Rectal smooth muscle tissue (tissue), 1 donor: ENCODE data around the gene NGDN.

Source experiments
- H3K27ac ChIP-seq: one replicate; pipeline ENCODE4 v1.7.0; 2013; ENCODE audit warnings: low read depth, low read length, inconsistent platforms
- H3K27me3 ChIP-seq: one replicate; pipeline ENCODE4 v1.7.0; 2013; ENCODE audit warnings: low read length; ENCODE audit not compliant: control insufficient read depth, insufficient read depth
- H3K36me3 ChIP-seq: one replicate; pipeline ENCODE4 v1.7.0; 2013; ENCODE audit warnings: low read length; ENCODE audit not compliant: control insufficient read depth, insufficient read depth
- H3K4me1 ChIP-seq: one replicate; pipeline ENCODE4 v1.7.0; 2013; ENCODE audit warnings: low read length; ENCODE audit not compliant: control insufficient read depth, insufficient read depth
- H3K4me3 ChIP-seq: one replicate; pipeline ENCODE4 v1.7.0; 2013; ENCODE audit warnings: low read length
- H3K9ac ChIP-seq: one replicate; pipeline ENCODE4 v1.7.0; 2013; ENCODE audit warnings: low read length

Gene NGDN

GRCh38 chr14:23465261-23465660 lies 4.2 kb upstream of the NGDN start:
- H3K27ac ChIP-seq = no peak overlapping the region
- H3K9ac ChIP-seq = no peak overlapping the region
- no peaks in the 10 kb centered on the region for H3K27me3 ChIP-seq
- H3K36me3 ChIP-seq = no peaks in the 10 kb centered on the region
- H3K4me3 ChIP-seq = no peak overlapping the region
- peaks cover 3% of the 10 kb centered on the region for H3K4me1 ChIP-seq

DNA sequence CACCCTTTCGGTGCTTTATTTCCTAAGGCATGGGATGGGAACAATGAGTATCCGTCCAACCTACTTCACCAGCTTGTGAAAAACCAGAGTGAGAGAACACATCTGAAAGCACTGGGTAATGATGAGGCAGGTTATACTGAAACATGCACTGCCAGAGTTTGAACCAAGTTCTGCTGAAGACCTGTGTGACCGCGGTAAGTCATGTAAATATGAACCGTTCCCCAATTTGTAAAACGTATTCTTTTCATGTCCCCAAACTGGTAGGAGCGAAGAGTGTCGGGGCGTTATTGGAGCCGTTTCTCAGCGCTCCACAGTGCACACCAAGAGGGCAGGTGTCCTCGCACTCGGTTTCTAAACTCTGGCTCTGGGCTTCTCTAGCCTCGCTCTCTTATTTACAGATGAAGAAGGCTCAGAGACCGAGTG lies 788 bp upstream of the NGDN start:
- H3K9ac ChIP-seq = no peak overlapping the region
- no peaks in the 10 kb centered on the region for H3K27me3 ChIP-seq
- peak overlapping the region; percentile 76 for H3K4me3 ChIP-seq
- H3K27ac ChIP-seq = peak overlapping the region; percentile 92
- H3K36me3 ChIP-seq = peaks cover 6% of the 10 kb centered on the region
- H3K4me1 ChIP-seq = peaks cover 8% of the 10 kb centered on the region

DNA sequence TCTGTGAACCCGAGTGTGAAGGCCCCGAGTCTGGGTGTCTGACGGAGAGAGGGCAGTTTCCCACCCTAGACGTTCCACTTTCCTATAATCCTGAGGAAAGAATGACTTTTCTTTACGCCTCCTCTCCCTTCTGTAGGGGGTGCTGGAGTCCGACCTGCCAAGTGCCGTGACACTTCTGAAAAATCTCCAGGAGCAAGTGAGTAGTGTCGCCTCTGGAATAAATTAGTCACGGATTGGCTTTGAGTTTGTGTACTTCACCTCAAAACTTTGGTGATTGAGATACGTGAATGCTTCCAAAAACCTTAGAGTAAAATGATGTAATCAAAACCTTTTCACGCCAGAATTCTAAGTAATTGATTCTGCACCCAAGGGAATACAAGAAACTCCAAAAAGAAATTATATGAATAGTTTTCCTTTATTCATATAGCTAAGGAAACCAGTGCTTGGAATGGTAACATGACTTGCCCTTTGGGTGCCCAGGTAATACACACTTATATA lies 452 bp downstream of the NGDN start:
- peaks cover 8% of the 10 kb centered on the region for H3K4me1 ChIP-seq
- peak overlapping the region; percentile 91 for H3K27ac ChIP-seq
- peak overlapping the region; percentile 87 for H3K9ac ChIP-seq
- peaks cover 10% of the 10 kb centered on the region for H3K36me3 ChIP-seq
- H3K27me3 ChIP-seq = no peaks in the 10 kb centered on the region
- H3K4me3 ChIP-seq = peak overlapping the region; percentile 100

DNA sequence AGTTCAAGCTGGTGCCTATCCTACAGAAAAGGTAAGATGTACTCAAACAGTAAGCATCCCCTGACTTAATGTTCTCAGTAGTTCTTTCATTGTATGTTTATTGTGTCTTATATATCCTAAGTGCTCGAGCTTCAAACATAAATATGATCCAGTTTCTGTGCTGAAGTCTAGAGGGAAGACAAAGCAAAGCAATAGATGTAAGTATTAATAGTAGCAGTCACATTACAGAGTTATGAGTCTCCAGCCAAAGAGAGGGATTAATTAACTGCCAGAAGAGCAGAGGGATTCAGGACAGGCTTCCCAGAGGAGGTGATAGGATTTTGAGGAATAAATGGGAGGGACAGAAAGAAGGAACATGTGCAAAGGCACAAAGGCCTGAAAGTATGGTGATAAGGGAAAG lies 1.4 kb downstream of the NGDN start:
- H3K4me1 ChIP-seq = peaks cover 8% of the 10 kb centered on the region
- H3K9ac ChIP-seq = no peak overlapping the region
- H3K36me3 ChIP-seq = peaks cover 20% of the 10 kb centered on the region
- no peaks in the 10 kb centered on the region for H3K27me3 ChIP-seq
- no peak overlapping the region for H3K4me3 ChIP-seq
- H3K27ac ChIP-seq = no peak overlapping the region

GRCh38 chr14:23478109-23478759 lies 8.7 kb downstream of the NGDN start:
- Histone ChIP-seq H3K36me3 (peaks cover 33% of the 10 kb centered on the region), H3K27me3 (no peaks in the 10 kb centered on the region), H3K4me1 (no peaks in the 10 kb centered on the region), H3K4me3 (no peak overlapping the region), H3K9ac (no peak overlapping the region), H3K27ac (no peak overlapping the region)

GRCh38 chr14:23481362-23481970 lies 12.0 kb downstream of the NGDN start:
- H3K4me3 ChIP-seq = no peak overlapping the region
- no peaks in the 10 kb centered on the region for H3K4me1 ChIP-seq
- H3K36me3 ChIP-seq = peaks cover 14% of the 10 kb centered on the region
- no peak overlapping the region for H3K9ac ChIP-seq
- H3K27me3 ChIP-seq = no peaks in the 10 kb centered on the region
- no peak overlapping the region for H3K27ac ChIP-seq

- Histone ChIP-seq H3K36me3 (peaks cover 6% of the 10 kb centered on the region), H3K27me3 (no peaks in the 10 kb centered on the region), H3K9ac (no peak overlapping the region), H3K27ac (no peak overlapping the region), H3K4me1 (no peaks in the 10 kb centered on the region), H3K4me3 (no peak overlapping the region)
Measured at GRCh38 chr14:23481979-23482822, 12.7 kb downstream of the NGDN start.

- H3K27me3 ChIP-seq = no peaks in the 10 kb centered on the region
- no peak overlapping the region for H3K4me3 ChIP-seq
- no peak overlapping the region for H3K27ac ChIP-seq
- peaks cover under 1% of the 10 kb centered on the region for H3K36me3 ChIP-seq
- no peaks in the 10 kb centered on the region for H3K4me1 ChIP-seq
- H3K9ac ChIP-seq = no peak overlapping the region
Measured at GRCh38 chr14:23482823-23483148, 13.3 kb downstream of the NGDN start.

DNA sequence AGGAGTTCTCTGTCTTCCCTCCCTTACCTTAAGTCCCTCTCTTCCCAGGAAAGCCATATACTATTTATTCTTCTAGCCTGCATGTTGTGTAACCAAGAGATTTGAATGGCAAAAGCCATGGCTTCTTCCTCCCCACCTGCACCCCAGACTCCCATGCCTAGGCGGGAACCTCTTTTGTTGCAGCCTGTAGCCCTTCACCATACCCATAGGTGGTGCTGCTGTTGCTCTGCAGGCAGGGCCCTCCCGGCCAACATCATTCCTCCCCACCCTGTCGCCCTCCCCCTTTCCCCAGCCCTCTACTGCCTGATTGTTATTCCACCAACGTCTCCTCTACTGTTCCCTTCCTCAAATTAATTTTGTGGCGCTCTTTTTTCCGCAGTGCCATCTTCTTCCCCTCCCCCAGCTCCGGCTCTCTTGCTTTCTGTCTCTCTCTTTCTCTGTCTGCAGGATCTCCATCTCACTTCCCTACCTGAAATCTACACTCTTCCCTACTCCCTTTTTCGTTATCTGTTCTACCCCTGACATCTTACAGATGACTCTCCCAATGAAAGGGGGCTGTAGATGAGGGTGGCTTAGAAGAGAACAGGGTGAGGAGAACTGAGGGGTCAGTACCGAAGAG lies 13.8 kb downstream of the NGDN start:
- H3K4me1 ChIP-seq = no peaks in the 10 kb centered on the region
- no peak overlapping the region for H3K4me3 ChIP-seq
- no peak overlapping the region for H3K9ac ChIP-seq
- no peaks in the 10 kb centered on the region for H3K27me3 ChIP-seq
- peaks cover 2% of the 10 kb centered on the region for H3K36me3 ChIP-seq
- H3K27ac ChIP-seq = no peak overlapping the region

GRCh38 chr14:23485326-23485725 lies 15.8 kb downstream of the NGDN start:
- H3K36me3 ChIP-seq = peaks cover 2% of the 10 kb centered on the region
- no peak overlapping the region for H3K4me3 ChIP-seq
- H3K27ac ChIP-seq = no peak overlapping the region
- H3K9ac ChIP-seq = no peak overlapping the region
- H3K4me1 ChIP-seq = no peaks in the 10 kb centered on the region
- no peaks in the 10 kb centered on the region for H3K27me3 ChIP-seq

GRCh38 chr14:23486036-23486435 lies 16.5 kb downstream of the NGDN start:
- H3K4me3 ChIP-seq = no peak overlapping the region
- no peaks in the 10 kb centered on the region for H3K27me3 ChIP-seq
- no peak overlapping the region for H3K27ac ChIP-seq
- no peak overlapping the region for H3K9ac ChIP-seq
- H3K36me3 ChIP-seq = peaks cover 2% of the 10 kb centered on the region
- no peaks in the 10 kb centered on the region for H3K4me1 ChIP-seq

- H3K27me3 ChIP-seq = no peaks in the 10 kb centered on the region
- H3K27ac ChIP-seq = no peak overlapping the region
- H3K4me3 ChIP-seq = no peak overlapping the region
- no peak overlapping the region for H3K9ac ChIP-seq
- H3K4me1 ChIP-seq = no peaks in the 10 kb centered on the region
- peaks cover 2% of the 10 kb centered on the region for H3K36me3 ChIP-seq
Measured at GRCh38 chr14:23487216-23487615, 17.7 kb downstream of the NGDN start.
